BLaER1 treated with 17β-estradiol and CSF1 and Interleukin-3, amounts not matched to agents 10 nM and 100 nM (cell line): ENCODE measurements around the gene BRINP2.

ENCODE experiments used
- H3K27ac ChIP-seq, 11 experiments: shearing (Covaris generic); formaldehyde crosslinking; 2 replicates each; pipeline ENCODE4 v1.8.1; 2022
- H3K27me3 ChIP-seq, 11 experiments: shearing (Covaris generic); formaldehyde crosslinking; 2 replicates each; pipeline ENCODE4 v1.8.1; 2022
- H3K36me3 ChIP-seq, 11 experiments: shearing (Covaris generic); formaldehyde crosslinking; 2 replicates each; pipeline ENCODE4 v1.8.1; 2022
- H3K4me1 ChIP-seq, 10 experiments: shearing (Covaris generic); formaldehyde crosslinking; 2 replicates each; pipeline ENCODE4 v1.8.1; 2022
- H3K4me2 ChIP-seq, 11 experiments: shearing (Covaris generic); formaldehyde crosslinking; 2 replicates each; pipeline ENCODE4 v1.8.1; 2022
- H3K4me3 ChIP-seq, 10 experiments: shearing (Covaris generic); formaldehyde crosslinking; 2 replicates each; pipeline ENCODE4 v1.8.1; 2022
- H3K9ac ChIP-seq, 11 experiments: shearing (Covaris generic); formaldehyde crosslinking; 2 replicates each; pipeline ENCODE4 v1.8.1; 2022
- H3K9me3 ChIP-seq, 11 experiments: shearing (Covaris generic); formaldehyde crosslinking; replicated peaks in 1 of 11; 2 replicates each; pipeline ENCODE4 v1.8.1; 2022
- H4K20me1 ChIP-seq, 11 experiments: shearing (Covaris generic); formaldehyde crosslinking; 2 replicates each; pipeline ENCODE4 v1.8.1; 2022
- Cebpa-rat ChIP-seq, 11 experiments: shearing (Covaris generic); IDR thresholded peaks; 2 replicates each; pipeline ENCODE4 v1.8.1; 2022

The BRINP2 gene, protein sequence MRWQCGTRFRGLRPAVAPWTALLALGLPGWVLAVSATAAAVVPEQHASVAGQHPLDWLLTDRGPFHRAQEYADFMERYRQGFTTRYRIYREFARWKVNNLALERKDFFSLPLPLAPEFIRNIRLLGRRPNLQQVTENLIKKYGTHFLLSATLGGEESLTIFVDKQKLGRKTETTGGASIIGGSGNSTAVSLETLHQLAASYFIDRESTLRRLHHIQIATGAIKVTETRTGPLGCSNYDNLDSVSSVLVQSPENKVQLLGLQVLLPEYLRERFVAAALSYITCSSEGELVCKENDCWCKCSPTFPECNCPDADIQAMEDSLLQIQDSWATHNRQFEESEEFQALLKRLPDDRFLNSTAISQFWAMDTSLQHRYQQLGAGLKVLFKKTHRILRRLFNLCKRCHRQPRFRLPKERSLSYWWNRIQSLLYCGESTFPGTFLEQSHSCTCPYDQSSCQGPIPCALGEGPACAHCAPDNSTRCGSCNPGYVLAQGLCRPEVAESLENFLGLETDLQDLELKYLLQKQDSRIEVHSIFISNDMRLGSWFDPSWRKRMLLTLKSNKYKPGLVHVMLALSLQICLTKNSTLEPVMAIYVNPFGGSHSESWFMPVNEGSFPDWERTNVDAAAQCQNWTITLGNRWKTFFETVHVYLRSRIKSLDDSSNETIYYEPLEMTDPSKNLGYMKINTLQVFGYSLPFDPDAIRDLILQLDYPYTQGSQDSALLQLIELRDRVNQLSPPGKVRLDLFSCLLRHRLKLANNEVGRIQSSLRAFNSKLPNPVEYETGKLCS

DNA sequence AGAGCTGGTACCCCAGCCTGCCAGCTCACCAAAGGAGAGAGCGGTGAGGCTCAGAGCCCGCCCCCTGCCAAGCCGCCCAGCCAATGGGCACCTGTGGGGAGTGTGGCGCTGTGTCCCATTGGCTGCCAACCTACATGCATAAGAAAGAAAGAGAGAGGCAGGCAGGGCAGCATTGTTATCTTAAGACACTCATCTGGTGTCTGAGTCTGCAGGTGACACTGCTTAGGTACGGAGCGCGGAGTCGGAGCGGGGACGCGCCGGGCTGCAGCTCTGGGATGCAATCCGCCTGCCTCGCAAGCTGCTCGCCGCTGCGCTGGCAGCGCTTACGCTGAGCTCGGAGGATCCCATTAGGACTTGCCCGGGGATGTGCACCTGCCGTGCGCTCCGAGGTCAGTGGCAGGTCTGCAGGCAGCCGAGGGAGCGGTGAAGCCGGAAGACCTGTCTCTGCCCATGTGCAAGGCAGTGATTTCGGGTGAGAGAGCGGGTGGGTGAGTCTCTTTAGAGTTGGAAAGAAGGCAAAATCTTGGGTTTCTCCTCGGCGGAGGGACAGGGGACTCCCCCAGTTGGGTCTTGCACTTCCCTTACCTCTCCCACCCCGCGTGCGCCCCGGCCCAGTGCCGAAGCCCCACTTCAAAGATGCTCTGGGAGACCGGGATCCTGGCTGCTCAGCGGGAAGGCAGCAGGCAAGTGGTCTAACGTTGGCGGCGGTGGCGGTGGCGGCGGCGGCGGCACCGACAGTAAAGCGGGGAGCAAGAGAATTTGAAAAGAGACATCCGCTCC is at the start of gene BRINP2:
TSS of gene BRINP2 (plus strand) at position 203 of the 780 bp plus-strand sequence. CDS start 58,919 bp downstream, outside the sequence.
- Histone ChIP-seq H3K27me3 (peaks cover 45 to 74% (median 58%) of the 10 kb centered on the region in 11 experiments), H3K4me1 (peaks cover 0 to 43% (median 5%) of the 10 kb centered on the region in 10 experiments; a peak in 11 of 20 replicates), H3K9me3 (peaks cover 0 to 8% (median 0%) of the 10 kb centered on the region in 11 experiments; a peak in 1 of 22 replicates), H3K4me3 (peak within 1 kb of the TSS; percentile 40 to 59 (median 49)), H3K36me3 (no peaks in the 10 kb centered on the region), H3K27ac (no peak within 1 kb of the TSS), H3K9ac (no peak within 1 kb of the TSS; a peak in 1 of 22 replicates), H4K20me1 (0 out of 22 replicates have a peak, but pooled peaks cover 0 to 6% (median 0%) of the 10 kb centered on the region in 11 experiments), H3K4me2 (peak within 1 kb of the TSS; percentile 64 to 81 (median 72))
- TF ChIP-seq Cebpa-rat (IDR thresholded peaks at IDR 0.05): no peak

DNA sequence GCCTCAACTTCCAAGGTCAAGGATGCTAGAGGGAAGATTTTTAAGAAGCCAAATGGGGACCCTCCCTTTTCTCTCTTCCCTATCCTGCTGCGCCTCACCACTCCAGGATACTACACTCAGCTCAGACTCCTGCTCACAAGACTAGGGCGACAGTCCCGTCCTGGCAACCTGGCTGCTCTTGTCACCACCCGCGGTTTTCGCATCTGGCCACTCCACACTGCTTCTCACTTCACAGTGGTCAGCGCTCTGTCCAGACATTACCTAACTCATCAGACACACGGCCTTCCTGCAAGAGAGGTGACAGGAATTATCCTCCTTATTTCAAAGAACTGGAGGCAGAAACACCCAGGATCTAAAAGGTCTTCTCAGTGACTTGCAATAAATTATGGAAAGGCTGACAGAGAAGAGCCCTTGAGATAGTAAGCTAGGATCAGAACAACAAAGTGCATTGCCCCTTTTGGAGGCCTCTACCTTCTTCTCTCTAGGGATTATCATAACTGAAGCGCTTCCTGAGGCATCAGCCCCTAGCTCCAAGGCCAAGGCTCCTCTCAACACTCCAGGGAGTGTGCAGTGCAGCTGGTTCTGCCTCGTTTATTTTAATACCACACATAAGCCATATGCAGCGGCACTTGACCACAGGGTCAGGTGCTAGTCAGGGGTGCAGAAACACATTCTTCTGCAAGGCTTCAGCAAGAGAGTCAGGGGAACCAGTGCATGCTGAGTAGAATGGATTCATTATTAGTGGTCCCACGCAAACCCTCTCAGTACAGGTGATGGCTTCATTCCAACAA is 48.1 kb upstream of the BRINP2 start:
- H3K27ac ChIP-seq: peak overlapping the region in 5 of 11 experiments; percentile 29 to 64 (median 58); a peak in 8 of 22 replicates
- no peaks in the 10 kb centered on the region for H4K20me1 ChIP-seq
- no peaks in the 10 kb centered on the region for H3K27me3 ChIP-seq
- peak overlapping the region in 10 of 11 experiments; percentile 5 to 88 (median 78); a peak in 19 of 22 replicates for H3K4me2 ChIP-seq
- H3K9ac ChIP-seq: peak overlapping the region in 1 of 11 experiments; percentile 32; a peak in 2 of 22 replicates
- H3K36me3 ChIP-seq: no peaks in the 10 kb centered on the region
- no peak for TF ChIP-seq Cebpa-rat (IDR thresholded peaks at IDR 0.05)
- H3K9me3 ChIP-seq: no peaks in the 10 kb centered on the region; a peak in 1 of 22 replicates
- H3K4me1 ChIP-seq: peaks cover 0 to 77% (median 64%) of the 10 kb centered on the region in 10 experiments; a peak in 18 of 20 replicates
- peak overlapping the region in 2 of 10 experiments; percentile 0 to 16; a peak in 1 of 20 replicates for H3K4me3 ChIP-seq

DNA sequence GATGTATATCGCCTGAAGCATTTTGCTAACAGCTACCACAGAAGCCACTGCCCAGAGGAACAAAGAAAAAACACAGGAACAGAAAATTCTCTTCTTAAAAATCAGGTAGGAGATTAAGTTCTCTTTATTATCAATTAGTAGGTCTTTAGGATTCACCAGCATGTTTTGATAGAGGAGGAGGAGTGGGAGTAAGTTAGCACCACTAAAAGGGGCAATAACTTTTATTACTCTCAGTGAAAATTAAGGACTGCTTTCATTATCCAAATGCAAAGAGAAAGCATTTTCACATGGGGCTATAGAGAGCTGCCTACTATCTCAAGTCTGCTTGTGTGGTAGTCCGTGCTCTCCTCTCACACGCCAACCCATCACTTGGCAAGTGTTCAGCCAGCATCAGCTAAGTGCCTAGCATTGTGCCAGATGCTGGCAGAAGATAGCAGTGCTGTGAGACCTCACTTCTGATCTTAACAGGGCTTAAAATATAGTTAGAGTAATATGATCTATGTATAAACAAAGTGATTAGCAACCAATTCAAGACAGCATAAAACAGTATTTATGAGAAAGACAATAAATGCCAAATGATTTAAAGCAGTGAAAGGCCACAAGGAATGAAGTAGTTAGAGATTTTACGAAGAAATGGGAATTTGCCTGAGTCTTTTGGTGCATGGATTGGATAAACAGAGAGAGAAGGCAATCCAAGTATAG is 46.0 kb upstream of the BRINP2 start:
- Histone ChIP-seq H3K36me3 (no peaks in the 10 kb centered on the region), H3K27ac (no peak overlapping the region; a peak in 1 of 22 replicates), H3K4me1 (peaks cover 0 to 65% (median 54%) of the 10 kb centered on the region in 10 experiments; a peak in 18 of 20 replicates), H4K20me1 (no peaks in the 10 kb centered on the region), H3K4me3 (no peak overlapping the region), H3K9me3 (no peaks in the 10 kb centered on the region; a peak in 1 of 22 replicates), H3K4me2 (peak overlapping the region in 8 of 11 experiments; percentile 5 to 88 (median 78); a peak in 14 of 22 replicates), H3K27me3 (no peaks in the 10 kb centered on the region), H3K9ac (no peak overlapping the region)
- no peak for TF ChIP-seq Cebpa-rat (IDR thresholded peaks at IDR 0.05)

DNA sequence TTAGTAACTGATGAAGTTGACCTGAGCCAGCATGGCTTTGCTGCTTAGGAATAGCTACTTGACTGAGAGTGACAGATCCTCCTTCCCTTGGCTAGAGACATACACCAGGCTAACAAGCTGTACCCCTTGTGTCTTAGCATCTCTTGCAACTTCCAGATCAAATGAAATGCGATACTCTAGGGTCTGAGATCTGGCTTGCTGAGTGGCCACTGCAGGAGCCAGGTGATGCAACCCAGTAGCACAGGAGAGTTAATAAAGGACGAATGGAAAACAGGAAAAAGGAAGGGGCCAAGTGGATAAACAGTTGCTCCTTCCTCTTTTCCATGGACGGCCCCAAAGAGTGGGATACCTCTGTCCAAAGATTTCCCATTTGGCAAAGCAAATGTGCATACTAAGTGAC is 44.5 kb upstream of the BRINP2 start:
- H3K9ac ChIP-seq: no peak overlapping the region
- no peak overlapping the region for H3K4me3 ChIP-seq
- no peaks in the 10 kb centered on the region; a peak in 2 of 22 replicates for H3K9me3 ChIP-seq
- no peaks in the 10 kb centered on the region for H3K36me3 ChIP-seq
- no peak overlapping the region for H3K27ac ChIP-seq
- peaks cover 0 to 50% (median 38%) of the 10 kb centered on the region in 10 experiments; a peak in 17 of 20 replicates for H3K4me1 ChIP-seq
- H4K20me1 ChIP-seq: no peaks in the 10 kb centered on the region
- no peak for TF ChIP-seq Cebpa-rat (IDR thresholded peaks at IDR 0.05)
- H3K4me2 ChIP-seq: peak overlapping the region in 3 of 11 experiments; percentile 5 to 13 (median 10); a peak in 2 of 22 replicates
- H3K27me3 ChIP-seq: no peaks in the 10 kb centered on the region

DNA sequence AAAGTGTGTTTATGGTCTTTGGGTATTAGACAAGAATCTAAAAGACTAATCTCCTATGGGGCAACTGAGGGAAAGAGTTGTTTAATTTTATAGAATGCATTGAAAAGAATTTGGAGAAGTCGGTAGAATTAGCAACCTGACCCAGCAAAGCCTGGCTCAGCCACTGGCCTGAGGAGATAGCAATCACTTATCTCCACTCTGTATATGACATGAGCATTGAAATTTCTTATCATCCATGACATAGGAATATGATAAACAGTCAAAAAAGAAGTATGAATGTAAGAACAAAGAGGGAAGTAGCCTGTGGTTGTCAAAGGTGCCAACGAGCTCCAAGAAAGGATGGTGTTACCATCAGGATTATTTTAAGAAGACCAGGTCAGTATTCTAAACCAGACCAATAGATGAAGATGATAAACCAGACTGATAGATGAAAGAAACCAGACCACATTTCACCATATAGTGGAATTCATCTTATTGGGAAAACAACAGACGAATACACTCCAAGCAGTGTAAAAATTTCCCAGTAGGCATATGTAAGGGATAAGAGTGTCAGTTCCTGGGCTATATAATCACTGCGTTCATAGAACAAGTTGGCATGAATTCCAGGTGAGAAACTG is 42.0 kb upstream of the BRINP2 start:
- H4K20me1 ChIP-seq: no peaks in the 10 kb centered on the region
- TF ChIP-seq Cebpa-rat (IDR thresholded peaks at IDR 0.05): no peak

DNA sequence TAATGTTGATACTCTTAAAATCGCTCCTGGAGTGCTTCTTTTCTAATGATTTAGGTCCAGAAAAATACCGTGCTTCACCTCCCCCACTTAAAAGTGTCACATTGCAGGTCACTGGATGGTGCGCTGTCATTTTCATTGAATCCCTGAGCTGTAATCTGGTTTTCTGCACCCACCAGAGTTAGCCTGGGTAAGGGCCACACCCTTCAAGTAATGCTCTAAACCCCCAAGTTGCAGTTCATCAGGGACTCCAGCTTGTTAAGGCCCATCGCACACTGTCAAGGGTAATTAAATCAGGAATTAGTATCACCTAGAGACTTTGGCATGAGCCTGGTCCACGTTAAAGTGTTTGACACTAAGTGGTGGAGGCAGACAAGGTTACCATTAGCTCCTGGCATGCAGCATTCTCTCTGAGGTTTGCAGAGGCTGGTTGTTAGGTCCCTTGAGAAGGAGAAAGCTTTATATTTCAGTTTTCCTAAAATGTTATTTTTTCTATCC is 40.3 kb upstream of the BRINP2 start:
- no peak overlapping the region for H3K27ac ChIP-seq
- TF ChIP-seq Cebpa-rat (IDR thresholded peaks at IDR 0.05): no peak
- peaks cover 0 to 4% (median 0%) of the 10 kb centered on the region in 11 experiments; a peak in 2 of 22 replicates for H3K9me3 ChIP-seq
- H4K20me1 ChIP-seq: no peaks in the 10 kb centered on the region
- no peak overlapping the region for H3K4me2 ChIP-seq
- H3K4me3 ChIP-seq: no peak overlapping the region
- no peaks in the 10 kb centered on the region for H3K27me3 ChIP-seq
- H3K9ac ChIP-seq: no peak overlapping the region
- no peaks in the 10 kb centered on the region for H3K36me3 ChIP-seq
- H3K4me1 ChIP-seq: peaks cover 13 to 23% (median 16%) of the 10 kb centered on the region in 10 experiments

More for the DNA sequence above, 42.0 kb upstream of the BRINP2 start:
- Histone ChIP-seq H3K4me3 (no peak overlapping the region), H3K36me3 (no peaks in the 10 kb centered on the region), H3K27ac (no peak overlapping the region), H3K9ac (no peak overlapping the region), H3K9me3 (no peaks in the 10 kb centered on the region; a peak in 2 of 22 replicates), H3K4me1 (peaks cover 0 to 25% (median 13%) of the 10 kb centered on the region in 10 experiments; a peak in 16 of 20 replicates), H3K4me2 (no peak overlapping the region), H3K27me3 (no peaks in the 10 kb centered on the region)

DNA sequence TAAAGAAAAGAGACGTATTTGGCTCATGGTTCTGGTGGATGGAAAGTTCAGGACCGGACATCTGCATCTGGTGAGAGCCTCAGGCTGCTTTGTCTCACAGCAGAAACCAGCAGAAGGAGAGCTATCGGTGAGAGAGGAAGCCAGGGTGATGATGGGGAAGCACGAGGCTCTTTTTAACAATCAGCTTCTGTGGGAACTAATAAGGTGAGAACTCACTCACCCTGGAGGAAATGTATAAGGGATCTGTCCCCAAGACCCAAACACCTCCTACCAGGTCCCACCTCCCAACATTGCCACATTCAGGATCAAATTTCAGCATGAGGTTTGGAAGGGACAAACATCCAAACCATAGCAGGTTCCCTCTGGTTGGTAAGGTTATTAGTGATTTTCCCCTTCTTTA is 39.0 kb upstream of the BRINP2 start:
- TF ChIP-seq Cebpa-rat (IDR thresholded peaks at IDR 0.05): no peak
- H3K27me3 ChIP-seq: no peaks in the 10 kb centered on the region
- H4K20me1 ChIP-seq: no peaks in the 10 kb centered on the region
- no peaks in the 10 kb centered on the region for H3K36me3 ChIP-seq
- H3K4me1 ChIP-seq: peaks cover 15 to 25% (median 21%) of the 10 kb centered on the region in 10 experiments
- H3K4me2 ChIP-seq: no peak overlapping the region
- no peak overlapping the region for H3K9ac ChIP-seq
- H3K4me3 ChIP-seq: no peak overlapping the region
- no peak overlapping the region for H3K27ac ChIP-seq
- H3K9me3 ChIP-seq: peaks cover 0 to 4% (median 0%) of the 10 kb centered on the region in 11 experiments; a peak in 2 of 22 replicates
